Liver (tissue), 3 donors: ENCODE results near the gene CD209.

ENCODE experiments used
- FOXA1 ChIP-seq: IDR thresholded peaks from 2 replicates; pipeline ENCODE4 v1.6.1; 2016; ENCODE audit warnings: antibody characterized with exemption
- GABPA ChIP-seq, 2 donors: IDR thresholded peaks in 1 of 2; conservative IDR thresholded peaks in 1 of 2; 2 replicates each; pipeline ENCODE4 v1.6.1; 2016; ENCODE audit warnings: antibody characterized with exemption in 2 of 2, mild to moderate bottlenecking in 1 of 2, moderate library complexity in 1 of 2
- TF ChIP-seq, protein P1 (sequence below): fragments of 150-350 bp; IDR thresholded peaks from 2 replicates; pipeline ENCODE4 v1.5.1; 2017; ENCODE audit warnings: improper control_type of control experiment, low read depth, low read length; ENCODE audit not compliant: missing input control
- TF ChIP-seq, protein P2 (sequence below): IDR thresholded peaks from 2 replicates; pipeline ENCODE4 v1.6.1; 2016; ENCODE audit warnings: antibody characterized with exemption
- TF ChIP-seq, protein P3 (sequence below): IDR thresholded peaks from 2 replicates; pipeline ENCODE4 v1.6.1; 2016; ENCODE audit warnings: antibody characterized with exemption, mild to moderate bottlenecking
- donor health status: healthy.
- donor health status: healthy.

DNA sequence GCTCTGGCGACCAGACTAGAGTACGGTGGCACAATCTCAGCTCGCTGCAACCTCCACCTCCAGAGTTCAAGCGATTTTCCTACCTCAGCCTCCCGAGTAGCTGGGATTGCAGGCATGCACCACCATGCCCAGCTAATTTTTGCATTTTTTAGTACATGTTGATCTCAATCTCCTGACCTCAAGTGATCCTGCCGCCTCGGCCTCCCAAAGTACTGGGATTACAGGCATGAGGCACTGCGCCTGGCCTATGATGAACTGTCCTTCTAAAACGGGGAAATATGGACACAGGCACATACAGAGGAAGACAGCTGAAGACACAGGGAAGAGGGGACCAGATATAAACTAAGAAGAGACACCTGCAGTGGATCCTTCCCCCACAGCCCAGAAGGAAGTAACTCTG is 28.4 kb upstream of the CD209 start:
- TF ChIP-seq, protein P1, sequence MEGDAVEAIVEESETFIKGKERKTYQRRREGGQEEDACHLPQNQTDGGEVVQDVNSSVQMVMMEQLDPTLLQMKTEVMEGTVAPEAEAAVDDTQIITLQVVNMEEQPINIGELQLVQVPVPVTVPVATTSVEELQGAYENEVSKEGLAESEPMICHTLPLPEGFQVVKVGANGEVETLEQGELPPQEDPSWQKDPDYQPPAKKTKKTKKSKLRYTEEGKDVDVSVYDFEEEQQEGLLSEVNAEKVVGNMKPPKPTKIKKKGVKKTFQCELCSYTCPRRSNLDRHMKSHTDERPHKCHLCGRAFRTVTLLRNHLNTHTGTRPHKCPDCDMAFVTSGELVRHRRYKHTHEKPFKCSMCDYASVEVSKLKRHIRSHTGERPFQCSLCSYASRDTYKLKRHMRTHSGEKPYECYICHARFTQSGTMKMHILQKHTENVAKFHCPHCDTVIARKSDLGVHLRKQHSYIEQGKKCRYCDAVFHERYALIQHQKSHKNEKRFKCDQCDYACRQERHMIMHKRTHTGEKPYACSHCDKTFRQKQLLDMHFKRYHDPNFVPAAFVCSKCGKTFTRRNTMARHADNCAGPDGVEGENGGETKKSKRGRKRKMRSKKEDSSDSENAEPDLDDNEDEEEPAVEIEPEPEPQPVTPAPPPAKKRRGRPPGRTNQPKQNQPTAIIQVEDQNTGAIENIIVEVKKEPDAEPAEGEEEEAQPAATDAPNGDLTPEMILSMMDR: no peak
- TF ChIP-seq GABPA (IDR thresholded peaks at IDR 0.05 in 1 of 2, conservative IDR thresholded peaks at IDR 0.05 in 1 of 2) (no peak), FOXA1 (no peak)
- TF ChIP-seq, protein P2, sequence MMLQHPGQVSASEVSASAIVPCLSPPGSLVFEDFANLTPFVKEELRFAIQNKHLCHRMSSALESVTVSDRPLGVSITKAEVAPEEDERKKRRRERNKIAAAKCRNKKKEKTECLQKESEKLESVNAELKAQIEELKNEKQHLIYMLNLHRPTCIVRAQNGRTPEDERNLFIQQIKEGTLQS: no peak
- TF ChIP-seq, protein P3, sequence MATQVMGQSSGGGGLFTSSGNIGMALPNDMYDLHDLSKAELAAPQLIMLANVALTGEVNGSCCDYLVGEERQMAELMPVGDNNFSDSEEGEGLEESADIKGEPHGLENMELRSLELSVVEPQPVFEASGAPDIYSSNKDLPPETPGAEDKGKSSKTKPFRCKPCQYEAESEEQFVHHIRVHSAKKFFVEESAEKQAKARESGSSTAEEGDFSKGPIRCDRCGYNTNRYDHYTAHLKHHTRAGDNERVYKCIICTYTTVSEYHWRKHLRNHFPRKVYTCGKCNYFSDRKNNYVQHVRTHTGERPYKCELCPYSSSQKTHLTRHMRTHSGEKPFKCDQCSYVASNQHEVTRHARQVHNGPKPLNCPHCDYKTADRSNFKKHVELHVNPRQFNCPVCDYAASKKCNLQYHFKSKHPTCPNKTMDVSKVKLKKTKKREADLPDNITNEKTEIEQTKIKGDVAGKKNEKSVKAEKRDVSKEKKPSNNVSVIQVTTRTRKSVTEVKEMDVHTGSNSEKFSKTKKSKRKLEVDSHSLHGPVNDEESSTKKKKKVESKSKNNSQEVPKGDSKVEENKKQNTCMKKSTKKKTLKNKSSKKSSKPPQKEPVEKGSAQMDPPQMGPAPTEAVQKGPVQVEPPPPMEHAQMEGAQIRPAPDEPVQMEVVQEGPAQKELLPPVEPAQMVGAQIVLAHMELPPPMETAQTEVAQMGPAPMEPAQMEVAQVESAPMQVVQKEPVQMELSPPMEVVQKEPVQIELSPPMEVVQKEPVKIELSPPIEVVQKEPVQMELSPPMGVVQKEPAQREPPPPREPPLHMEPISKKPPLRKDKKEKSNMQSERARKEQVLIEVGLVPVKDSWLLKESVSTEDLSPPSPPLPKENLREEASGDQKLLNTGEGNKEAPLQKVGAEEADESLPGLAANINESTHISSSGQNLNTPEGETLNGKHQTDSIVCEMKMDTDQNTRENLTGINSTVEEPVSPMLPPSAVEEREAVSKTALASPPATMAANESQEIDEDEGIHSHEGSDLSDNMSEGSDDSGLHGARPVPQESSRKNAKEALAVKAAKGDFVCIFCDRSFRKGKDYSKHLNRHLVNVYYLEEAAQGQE: no peak
